ENCODE results near the gene RAET1L. TPM values are rescaled to one million over a fixed set of nuclear protein-coding genes. Genes with fewer than 3 reads are reported as not detected.

Gene RAET1L
- total and polyA plus RNA-seq, 2 donors (not counting 1 experiment from before 2014, with no cell fraction given): not detected

DNA sequence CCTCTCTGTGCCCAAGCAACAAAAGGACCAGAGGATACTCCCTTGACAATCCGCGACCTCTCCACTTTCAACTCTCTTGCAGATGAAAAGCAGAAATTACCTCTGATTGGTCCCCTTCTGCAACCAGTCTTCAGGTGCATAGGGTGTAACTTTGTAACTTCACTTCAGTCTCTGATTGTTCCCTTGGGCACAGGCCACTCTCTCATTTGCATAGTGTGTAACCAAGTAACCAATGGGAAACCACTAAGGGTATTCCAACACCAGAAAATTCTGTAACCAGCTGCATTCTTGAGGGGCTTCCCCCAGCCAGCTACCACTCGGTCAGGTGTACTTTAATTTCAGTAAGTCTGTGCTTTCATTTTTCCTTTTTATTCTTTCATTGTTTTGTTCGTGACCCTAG, 4.4 kb upstream of the RAET1L start:
- peaks cover 29% of the 10 kb centered on the region for H3K27me3 ChIP-seq (ENCODE audit: control insufficient read depth, insufficient read depth, low read length)
- no peak overlapping the region for H3K27ac ChIP-seq (ENCODE audit: insufficient read depth, low read length)
- DNase-seq (ENCODE audit: low read depth in 2 of 2): no peak
- no peaks in the 10 kb centered on the region for H4K20me1 ChIP-seq (ENCODE audit: control insufficient read depth, extremely low read depth, insufficient read depth, low read length)
- no peak overlapping the region for H3K9ac ChIP-seq (ENCODE audit: insufficient read depth, low read length)
- no peaks in the 10 kb centered on the region for H3K4me1 ChIP-seq (ENCODE audit: control insufficient read depth, extremely low read depth, insufficient read depth, low read length)
- H3K36me3 ChIP-seq (ENCODE audit: control insufficient read depth, insufficient read depth, low read length): no peaks in the 10 kb centered on the region
- no peak overlapping the region for H3K4me3 ChIP-seq (replicated peaks in 1 of 4; ENCODE audit: control extremely low read depth in 1 of 4, insufficient read depth in 1 of 4, low read depth in 3 of 4, low read length in 4 of 4)
- H3K9me3 ChIP-seq (ENCODE audit: control insufficient read depth, insufficient read depth, low read depth, low read length): no peaks in the 10 kb centered on the region
- H3K4me2 ChIP-seq (ENCODE audit: extremely low read depth, insufficient read depth, low read length): no peak overlapping the region
- no peak overlapping the region for H2AFZ ChIP-seq (ENCODE audit: low read length)
- TF ChIP-seq, protein P1, sequence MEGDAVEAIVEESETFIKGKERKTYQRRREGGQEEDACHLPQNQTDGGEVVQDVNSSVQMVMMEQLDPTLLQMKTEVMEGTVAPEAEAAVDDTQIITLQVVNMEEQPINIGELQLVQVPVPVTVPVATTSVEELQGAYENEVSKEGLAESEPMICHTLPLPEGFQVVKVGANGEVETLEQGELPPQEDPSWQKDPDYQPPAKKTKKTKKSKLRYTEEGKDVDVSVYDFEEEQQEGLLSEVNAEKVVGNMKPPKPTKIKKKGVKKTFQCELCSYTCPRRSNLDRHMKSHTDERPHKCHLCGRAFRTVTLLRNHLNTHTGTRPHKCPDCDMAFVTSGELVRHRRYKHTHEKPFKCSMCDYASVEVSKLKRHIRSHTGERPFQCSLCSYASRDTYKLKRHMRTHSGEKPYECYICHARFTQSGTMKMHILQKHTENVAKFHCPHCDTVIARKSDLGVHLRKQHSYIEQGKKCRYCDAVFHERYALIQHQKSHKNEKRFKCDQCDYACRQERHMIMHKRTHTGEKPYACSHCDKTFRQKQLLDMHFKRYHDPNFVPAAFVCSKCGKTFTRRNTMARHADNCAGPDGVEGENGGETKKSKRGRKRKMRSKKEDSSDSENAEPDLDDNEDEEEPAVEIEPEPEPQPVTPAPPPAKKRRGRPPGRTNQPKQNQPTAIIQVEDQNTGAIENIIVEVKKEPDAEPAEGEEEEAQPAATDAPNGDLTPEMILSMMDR (conservative IDR thresholded peaks at IDR 0.05 in 1 of 2, IDR thresholded peaks at IDR 0.05 in 1 of 2; ENCODE audit: low read depth in 1 of 2, low read length in 2 of 2): no peak
- no peak for TF ChIP-seq EZH2 (IDR thresholded peaks at IDR 0.05; ENCODE audit: low read length, missing control alignments)
- no peaks in the 10 kb centered on the region for H3K79me2 ChIP-seq (ENCODE audit: control insufficient read depth, insufficient read depth, low read length)

GRCh38 chr6:150029276-150029675, 3.9 kb upstream of the RAET1L start:
- DNase-seq (ENCODE audit: low read depth in 2 of 2): no peak
- H3K9ac ChIP-seq (ENCODE audit: insufficient read depth, low read length): no peak overlapping the region
- no peak overlapping the region for H3K4me3 ChIP-seq (replicated peaks in 1 of 4; ENCODE audit: control extremely low read depth in 1 of 4, insufficient read depth in 1 of 4, low read depth in 3 of 4, low read length in 4 of 4)
- H3K27ac ChIP-seq (ENCODE audit: insufficient read depth, low read length): no peak overlapping the region
- H3K4me2 ChIP-seq (ENCODE audit: extremely low read depth, insufficient read depth, low read length): no peak overlapping the region
- H4K20me1 ChIP-seq (ENCODE audit: control insufficient read depth, extremely low read depth, insufficient read depth, low read length): no peaks in the 10 kb centered on the region
- H3K9me3 ChIP-seq (ENCODE audit: control insufficient read depth, insufficient read depth, low read depth, low read length): no peaks in the 10 kb centered on the region
- no peaks in the 10 kb centered on the region for H3K79me2 ChIP-seq (ENCODE audit: control insufficient read depth, insufficient read depth, low read length)
- peaks cover 29% of the 10 kb centered on the region for H3K27me3 ChIP-seq (ENCODE audit: control insufficient read depth, insufficient read depth, low read length)
- no peaks in the 10 kb centered on the region for H3K36me3 ChIP-seq (ENCODE audit: control insufficient read depth, insufficient read depth, low read length)
- H3K4me1 ChIP-seq (ENCODE audit: control insufficient read depth, extremely low read depth, insufficient read depth, low read length): no peaks in the 10 kb centered on the region
- H2AFZ ChIP-seq (ENCODE audit: low read length): no peak overlapping the region
- TF ChIP-seq EZH2 (IDR thresholded peaks at IDR 0.05; ENCODE audit: low read length, missing control alignments): no peak
- TF ChIP-seq, protein P1 (conservative IDR thresholded peaks at IDR 0.05 in 1 of 2, IDR thresholded peaks at IDR 0.05 in 1 of 2; ENCODE audit: low read depth in 1 of 2, low read length in 2 of 2): no peak

DNA sequence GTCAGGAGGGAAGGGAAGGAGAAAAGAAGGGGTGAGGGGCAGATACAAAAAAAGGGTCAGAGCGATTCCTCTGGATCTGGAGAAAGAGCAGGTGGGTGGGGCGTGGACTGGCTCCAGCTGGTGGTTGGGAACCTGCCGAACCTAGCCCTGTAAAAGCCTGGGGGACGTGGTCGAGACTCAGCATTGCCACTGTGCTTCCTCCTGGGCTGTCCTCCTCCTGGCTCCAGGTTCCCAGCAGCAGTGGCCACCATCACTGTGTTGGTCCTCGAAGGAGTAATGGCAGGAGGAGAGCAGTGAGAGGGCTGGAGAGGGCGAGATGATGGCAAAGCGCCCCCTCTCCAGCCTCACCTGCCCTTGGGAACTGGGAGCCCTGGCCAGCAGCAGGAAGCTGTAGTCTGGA, 3.5 kb upstream of the RAET1L start:
- no peaks in the 10 kb centered on the region for H3K36me3 ChIP-seq (ENCODE audit: control insufficient read depth, insufficient read depth, low read length)
- no peak for TF ChIP-seq EZH2 (IDR thresholded peaks at IDR 0.05; ENCODE audit: low read length, missing control alignments)
- TF ChIP-seq, protein P1 (conservative IDR thresholded peaks at IDR 0.05 in 1 of 2, IDR thresholded peaks at IDR 0.05 in 1 of 2; ENCODE audit: low read depth in 1 of 2, low read length in 2 of 2): no peak
- H3K4me3 ChIP-seq (replicated peaks in 1 of 4; ENCODE audit: control extremely low read depth in 1 of 4, insufficient read depth in 1 of 4, low read depth in 3 of 4, low read length in 4 of 4): no peak overlapping the region
- H3K27me3 ChIP-seq (ENCODE audit: control insufficient read depth, insufficient read depth, low read length): peaks cover 29% of the 10 kb centered on the region
- H4K20me1 ChIP-seq (ENCODE audit: control insufficient read depth, extremely low read depth, insufficient read depth, low read length): no peaks in the 10 kb centered on the region
- H3K9me3 ChIP-seq (ENCODE audit: control insufficient read depth, insufficient read depth, low read depth, low read length): no peaks in the 10 kb centered on the region
- no peaks in the 10 kb centered on the region for H3K79me2 ChIP-seq (ENCODE audit: control insufficient read depth, insufficient read depth, low read length)
- H2AFZ ChIP-seq (ENCODE audit: low read length): no peak overlapping the region
- H3K9ac ChIP-seq (ENCODE audit: insufficient read depth, low read length): no peak overlapping the region
- H3K4me2 ChIP-seq (ENCODE audit: extremely low read depth, insufficient read depth, low read length): no peak overlapping the region
- no peaks in the 10 kb centered on the region for H3K4me1 ChIP-seq (ENCODE audit: control insufficient read depth, extremely low read depth, insufficient read depth, low read length)
- no peak overlapping the region for H3K27ac ChIP-seq (ENCODE audit: insufficient read depth, low read length)
- no peak for DNase-seq (ENCODE audit: low read depth in 2 of 2)

Measured in fibroblast of lung (primary cell).